Mesendoderm (in vitro differentiated cells): Measurements from ENCODE around the gene STAT6.

Source experiments
- DNase-seq: peaks from one replicate; pipeline ENCODE4 v3.0.0; 2013
- H2AK5ac ChIP-seq: 2 replicates; pipeline ENCODE4 v1.6.1; 2013; ENCODE audit warnings: low read length, inconsistent platforms
- H2BK120ac ChIP-seq: 2 replicates; pipeline ENCODE4 v1.6.1; 2013; ENCODE audit warnings: low read depth, mild to moderate bottlenecking, low read length, moderate library complexity, mixed read lengths
- H2BK15ac ChIP-seq: replicated peaks from 2 replicates; pipeline ENCODE4 v1.6.1; 2013; ENCODE audit warnings: low read depth, mild to moderate bottlenecking, moderate library complexity
- H2BK5ac ChIP-seq: 2 replicates; pipeline ENCODE4 v1.6.1; 2013; ENCODE audit warnings: low read length, inconsistent platforms
- H3K18ac ChIP-seq: 2 replicates; pipeline ENCODE4 v1.6.1; 2013; ENCODE audit warnings: mild to moderate bottlenecking, low read length, mixed read lengths
- H3K23ac ChIP-seq: one replicate; pipeline ENCODE4 v1.6.1; 2013; ENCODE audit warnings: low read length
- H3K27ac ChIP-seq: 2 replicates; pipeline ENCODE4 v1.5.1; 2013; ENCODE audit warnings: low read depth, mild to moderate bottlenecking, inconsistent platforms, low read length, moderate library complexity
- H3K27me3 ChIP-seq: 2 replicates; pipeline ENCODE4 v1.6.1; 2013; ENCODE audit warnings: low read length, control low read depth, mild to moderate bottlenecking, inconsistent platforms; ENCODE audit not compliant: insufficient read depth, poor library complexity
- H3K36me3 ChIP-seq: 2 replicates; pipeline ENCODE4 v1.6.1; 2013; ENCODE audit warnings: low read length, inconsistent platforms; ENCODE audit not compliant: control insufficient read depth, insufficient read depth
- H3K4ac ChIP-seq: one replicate; pipeline ENCODE4 v1.6.1; 2013; ENCODE audit warnings: low read depth, mild to moderate bottlenecking, low read length, moderate library complexity
- H3K4me1 ChIP-seq: 2 replicates; pipeline ENCODE4 v1.6.1; 2013; ENCODE audit warnings: low read depth, low read length, inconsistent platforms; ENCODE audit not compliant: control insufficient read depth
- H3K4me2 ChIP-seq: 2 replicates; pipeline ENCODE4 v1.6.1; 2013; ENCODE audit warnings: low read length
- H3K4me3 ChIP-seq: 2 replicates; pipeline ENCODE4 v1.5.1; 2013; ENCODE audit warnings: mild to moderate bottlenecking, low read length
- H3K56ac ChIP-seq: one replicate; pipeline ENCODE4 v1.6.1; 2013; ENCODE audit warnings: low read length
- H3K79me1 ChIP-seq: 2 replicates; pipeline ENCODE4 v1.6.1; 2013; ENCODE audit warnings: low read length, inconsistent platforms
- H3K79me2 ChIP-seq: 2 replicates; pipeline ENCODE4 v1.6.1; 2013; ENCODE audit warnings: mild to moderate bottlenecking, low read length; ENCODE audit not compliant: control insufficient read depth, insufficient read depth
- H3K9ac ChIP-seq: 2 replicates; pipeline ENCODE4 v1.6.1; 2013; ENCODE audit warnings: low read length, inconsistent platforms
- H4K5ac ChIP-seq: one replicate; pipeline ENCODE4 v1.6.1; 2013; ENCODE audit warnings: low read length
- H4K8ac ChIP-seq: one replicate; pipeline ENCODE4 v1.6.1; 2013; ENCODE audit warnings: low read depth, mild to moderate bottlenecking, control low read depth, low read length, moderate library complexity
- WGBS: extraction: QIAGEN DNeasy Blood & Tissue Kit; methylation state at CpG from one replicate; pipeline ENCODE4 v1.1.7; 2013; ENCODE audit warnings: low lambda C conversion rate, missing lambda C conversion rate; ENCODE audit not compliant: insufficient coverage; ENCODE audit errors: extremely low coverage; 5-methylcytosine and 5-hydroxymethylcytosine counted together

STAT6 gene

GRCh38 chr12:57157588-57158173 lies 46.5 kb upstream of the STAT6 start:
- Histone ChIP-seq H3K56ac (no peak overlapping the region), H3K79me2 (no peaks in the 10 kb centered on the region), H2BK5ac (no peak overlapping the region), H3K18ac (no peak overlapping the region), H3K36me3 (peaks cover 34% of the 10 kb centered on the region), H4K5ac (no peak overlapping the region), H3K4me3 (no peak overlapping the region), H2BK15ac (no peak overlapping the region), H2AK5ac (no peak overlapping the region), H3K27ac (no peak overlapping the region), H2BK120ac (no peak overlapping the region), H4K8ac (no peak overlapping the region), H3K79me1 (no peaks in the 10 kb centered on the region), H3K27me3 (no peaks in the 10 kb centered on the region), H3K4ac (no peak overlapping the region), H3K4me2 (no peak overlapping the region), H3K9ac (no peak overlapping the region), H3K4me1 (no peaks in the 10 kb centered on the region), H3K23ac (no peak overlapping the region)
- WGBS = no CpG with 5 or more reads among the region's 5 CpGs
- no peak for DNase-seq

DNA sequence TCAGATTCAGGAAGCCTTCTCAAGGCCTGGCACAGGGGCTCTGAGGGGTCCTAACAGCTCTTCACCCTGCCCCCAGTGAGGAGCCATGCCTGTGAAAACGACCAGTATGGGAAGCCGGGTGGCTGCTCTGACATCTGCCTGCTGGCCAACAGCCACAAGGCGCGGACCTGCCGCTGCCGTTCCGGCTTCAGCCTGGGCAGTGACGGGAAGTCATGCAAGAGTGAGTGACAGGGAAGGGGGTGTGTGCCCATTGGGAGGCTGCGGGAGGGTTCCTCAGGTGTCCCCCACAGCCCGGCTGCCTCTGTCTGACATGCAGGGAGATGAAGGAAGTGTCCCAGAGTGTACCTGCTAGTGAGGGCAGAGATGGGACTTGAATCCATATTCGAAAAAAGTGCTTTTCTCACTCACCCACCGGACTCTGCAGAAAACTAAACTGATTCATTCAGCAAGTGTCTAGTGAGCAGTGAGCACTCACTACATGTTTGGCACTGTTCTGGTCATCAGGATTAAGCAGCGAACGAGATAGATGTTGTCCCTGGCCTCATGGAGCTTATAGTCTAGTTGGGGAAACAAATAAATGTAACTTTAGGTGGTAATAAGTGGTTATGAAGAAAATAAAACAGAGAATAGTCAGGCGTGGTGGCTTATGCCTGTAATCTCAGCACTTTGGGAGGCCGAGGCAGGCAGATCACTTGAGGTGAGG lies 45.7 kb upstream of the STAT6 start:
- Histone ChIP-seq H3K4me3 (no peak overlapping the region), H3K27ac (no peak overlapping the region), H3K79me1 (no peaks in the 10 kb centered on the region), H3K23ac (no peak overlapping the region), H2AK5ac (no peak overlapping the region), H3K18ac (no peak overlapping the region), H3K4me2 (no peak overlapping the region), H3K79me2 (no peaks in the 10 kb centered on the region), H3K56ac (no peak overlapping the region), H2BK120ac (no peak overlapping the region), H4K8ac (no peak overlapping the region), H3K9ac (no peak overlapping the region), H3K36me3 (peaks cover 28% of the 10 kb centered on the region), H3K27me3 (no peaks in the 10 kb centered on the region), H2BK5ac (no peak overlapping the region), H2BK15ac (no peak overlapping the region), H3K4ac (no peak overlapping the region), H4K5ac (no peak overlapping the region), H3K4me1 (no peaks in the 10 kb centered on the region)
- DNase-seq = no peak
- no CpG with 5 or more reads among the region's 16 CpGs for WGBS

- Histone ChIP-seq H3K79me2 (no peaks in the 10 kb centered on the region), H3K79me1 (no peaks in the 10 kb centered on the region), H3K4me3 (no peak overlapping the region), H2AK5ac (no peak overlapping the region), H3K27me3 (no peaks in the 10 kb centered on the region), H2BK120ac (no peak overlapping the region), H3K23ac (no peak overlapping the region), H3K27ac (no peak overlapping the region), H3K18ac (no peak overlapping the region), H3K9ac (no peak overlapping the region), H3K4ac (no peak overlapping the region), H2BK15ac (no peak overlapping the region), H2BK5ac (no peak overlapping the region), H4K8ac (no peak overlapping the region), H3K36me3 (peaks cover 17% of the 10 kb centered on the region), H3K56ac (no peak overlapping the region), H3K4me1 (no peaks in the 10 kb centered on the region), H4K5ac (no peak overlapping the region), H3K4me2 (no peak overlapping the region)
- WGBS = no CpG with 5 or more reads among the region's 5 CpGs
- no peak for DNase-seq
Observed at GRCh38 chr12:57154804-57155434, 43.8 kb upstream of the STAT6 start.

- Histone ChIP-seq H3K9ac (no peak overlapping the region), H3K4ac (no peak overlapping the region), H3K56ac (no peak overlapping the region), H3K27me3 (no peaks in the 10 kb centered on the region), H2BK15ac (no peak overlapping the region), H3K79me1 (no peaks in the 10 kb centered on the region), H3K23ac (no peak overlapping the region), H3K18ac (no peak overlapping the region), H3K79me2 (no peaks in the 10 kb centered on the region), H2AK5ac (no peak overlapping the region), H4K8ac (no peak overlapping the region), H3K36me3 (peaks cover 17% of the 10 kb centered on the region), H3K4me3 (no peak overlapping the region), H3K27ac (no peak overlapping the region), H2BK120ac (no peak overlapping the region), H3K4me2 (no peak overlapping the region), H3K4me1 (no peaks in the 10 kb centered on the region), H2BK5ac (no peak overlapping the region), H4K5ac (no peak overlapping the region)
- no peak for DNase-seq
- WGBS = no CpG with 5 or more reads among the region's 6 CpGs
Observed at GRCh38 chr12:57154076-57154475, 42.9 kb upstream of the STAT6 start.

GRCh38 chr12:57153415-57153997 lies 42.3 kb upstream of the STAT6 start:
- H2AK5ac ChIP-seq = no peak overlapping the region
- no peak overlapping the region for H4K8ac ChIP-seq
- H3K79me2 ChIP-seq = no peaks in the 10 kb centered on the region
- no peak overlapping the region for H2BK5ac ChIP-seq
- no peak overlapping the region for H3K4me3 ChIP-seq
- H3K4me1 ChIP-seq = no peaks in the 10 kb centered on the region
- no peaks in the 10 kb centered on the region for H3K27me3 ChIP-seq
- WGBS = no CpG with 5 or more reads among the region's 1 CpG
- no peak overlapping the region for H3K4me2 ChIP-seq
- no peak overlapping the region for H3K18ac ChIP-seq
- H3K9ac ChIP-seq = no peak overlapping the region
- no peak overlapping the region for H3K4ac ChIP-seq
- DNase-seq = no peak
- peaks cover 17% of the 10 kb centered on the region for H3K36me3 ChIP-seq
- no peak overlapping the region for H3K56ac ChIP-seq
- H3K27ac ChIP-seq = no peak overlapping the region
- no peak overlapping the region for H4K5ac ChIP-seq
- H2BK15ac ChIP-seq = no peak overlapping the region
- H3K79me1 ChIP-seq = no peaks in the 10 kb centered on the region
- no peak overlapping the region for H2BK120ac ChIP-seq
- no peak overlapping the region for H3K23ac ChIP-seq
